Measurements from ENCODE around the gene ANXA11. TPM values are rescaled to one million over a fixed set of nuclear protein-coding genes. Genes with fewer than 3 reads are reported as not detected.
A peak's percentile ranks its signal among the peaks of the same experiment; 100 is the strongest.

ANXA11 gene
- total RNA-seq, 1 donor from 2014 or later = 390 TPM

- Histone ChIP-seq H3K9me3 (replicated peaks) (no peaks in the 10 kb centered on the region), H3K27me3 (ENCODE audit: low read depth) (no peaks in the 10 kb centered on the region), H3K4me1 (peaks cover 100% of the 10 kb centered on the region), H3K4me3 (no peak overlapping the region), H3K27ac (replicated peaks) (peak overlapping the region; percentile 11), H3K36me3 (peaks cover 54% of the 10 kb centered on the region)
- TF ChIP-seq, protein P1, sequence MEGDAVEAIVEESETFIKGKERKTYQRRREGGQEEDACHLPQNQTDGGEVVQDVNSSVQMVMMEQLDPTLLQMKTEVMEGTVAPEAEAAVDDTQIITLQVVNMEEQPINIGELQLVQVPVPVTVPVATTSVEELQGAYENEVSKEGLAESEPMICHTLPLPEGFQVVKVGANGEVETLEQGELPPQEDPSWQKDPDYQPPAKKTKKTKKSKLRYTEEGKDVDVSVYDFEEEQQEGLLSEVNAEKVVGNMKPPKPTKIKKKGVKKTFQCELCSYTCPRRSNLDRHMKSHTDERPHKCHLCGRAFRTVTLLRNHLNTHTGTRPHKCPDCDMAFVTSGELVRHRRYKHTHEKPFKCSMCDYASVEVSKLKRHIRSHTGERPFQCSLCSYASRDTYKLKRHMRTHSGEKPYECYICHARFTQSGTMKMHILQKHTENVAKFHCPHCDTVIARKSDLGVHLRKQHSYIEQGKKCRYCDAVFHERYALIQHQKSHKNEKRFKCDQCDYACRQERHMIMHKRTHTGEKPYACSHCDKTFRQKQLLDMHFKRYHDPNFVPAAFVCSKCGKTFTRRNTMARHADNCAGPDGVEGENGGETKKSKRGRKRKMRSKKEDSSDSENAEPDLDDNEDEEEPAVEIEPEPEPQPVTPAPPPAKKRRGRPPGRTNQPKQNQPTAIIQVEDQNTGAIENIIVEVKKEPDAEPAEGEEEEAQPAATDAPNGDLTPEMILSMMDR (IDR thresholded peaks at IDR 0.05; ENCODE audit: borderline replicate concordance) = no peak
- intact Hi-C loops (cut with micrococcal nuclease) = no loop called here
- no peak for DNase-seq
Observed at GRCh38 chr10:80171248-80171660, 34.1 kb downstream of the ANXA11 start.

DNA sequence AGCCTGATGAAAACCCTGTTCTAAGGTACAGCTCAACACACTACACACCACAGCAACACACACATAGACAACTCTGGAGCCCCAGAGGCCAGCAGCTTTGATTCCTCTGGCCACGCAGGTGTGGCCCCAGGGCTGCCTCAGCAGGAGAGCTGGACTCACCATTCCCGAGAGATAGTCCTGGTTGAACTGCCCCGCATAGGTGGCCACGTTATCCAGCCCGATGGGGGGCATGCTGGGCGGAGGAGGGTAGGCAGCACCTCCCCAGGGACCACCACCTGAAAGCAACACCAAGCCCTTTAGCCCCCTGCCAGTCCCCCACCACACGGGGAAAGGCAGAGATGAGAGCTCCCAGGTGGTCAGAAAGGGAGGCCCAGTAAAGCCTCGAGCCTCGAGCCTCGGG, 34.7 kb downstream of the ANXA11 start:
- peaks cover 100% of the 10 kb centered on the region for H3K4me1 ChIP-seq
- TF ChIP-seq, protein P1 (IDR thresholded peaks at IDR 0.05; ENCODE audit: borderline replicate concordance) = no peak
- H3K4me3 ChIP-seq = no peak overlapping the region
- no peak for DNase-seq
- intact Hi-C loops (cut with micrococcal nuclease) = no loop called here
- H3K27ac ChIP-seq (replicated peaks) = peak overlapping the region; percentile 11
- no peaks in the 10 kb centered on the region for H3K27me3 ChIP-seq (ENCODE audit: low read depth)
- H3K36me3 ChIP-seq = peaks cover 57% of the 10 kb centered on the region
- H3K9me3 ChIP-seq (replicated peaks) = no peaks in the 10 kb centered on the region

DNA sequence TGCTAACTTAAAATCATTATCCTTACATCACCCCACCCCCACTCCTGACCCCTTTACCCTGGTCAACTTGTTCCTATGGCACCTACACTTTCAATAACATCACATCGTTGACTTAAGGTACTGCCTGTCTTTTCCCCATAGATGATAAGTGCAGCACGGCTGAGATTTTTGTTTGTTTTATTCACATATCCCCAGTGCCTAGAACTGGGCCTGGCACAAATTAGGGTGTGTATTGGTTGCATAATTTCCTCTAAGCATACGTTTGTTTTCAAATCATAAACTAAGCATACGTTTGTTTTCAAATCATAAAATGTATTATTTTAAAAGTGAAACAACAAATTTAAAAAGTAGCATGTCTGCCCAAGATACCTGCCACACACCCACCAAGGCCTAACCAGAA, 35.3 kb downstream of the ANXA11 start:
- Histone ChIP-seq H3K27ac (replicated peaks) (peak overlapping the region; percentile 85), H3K4me1 (peaks cover 100% of the 10 kb centered on the region)

DNA sequence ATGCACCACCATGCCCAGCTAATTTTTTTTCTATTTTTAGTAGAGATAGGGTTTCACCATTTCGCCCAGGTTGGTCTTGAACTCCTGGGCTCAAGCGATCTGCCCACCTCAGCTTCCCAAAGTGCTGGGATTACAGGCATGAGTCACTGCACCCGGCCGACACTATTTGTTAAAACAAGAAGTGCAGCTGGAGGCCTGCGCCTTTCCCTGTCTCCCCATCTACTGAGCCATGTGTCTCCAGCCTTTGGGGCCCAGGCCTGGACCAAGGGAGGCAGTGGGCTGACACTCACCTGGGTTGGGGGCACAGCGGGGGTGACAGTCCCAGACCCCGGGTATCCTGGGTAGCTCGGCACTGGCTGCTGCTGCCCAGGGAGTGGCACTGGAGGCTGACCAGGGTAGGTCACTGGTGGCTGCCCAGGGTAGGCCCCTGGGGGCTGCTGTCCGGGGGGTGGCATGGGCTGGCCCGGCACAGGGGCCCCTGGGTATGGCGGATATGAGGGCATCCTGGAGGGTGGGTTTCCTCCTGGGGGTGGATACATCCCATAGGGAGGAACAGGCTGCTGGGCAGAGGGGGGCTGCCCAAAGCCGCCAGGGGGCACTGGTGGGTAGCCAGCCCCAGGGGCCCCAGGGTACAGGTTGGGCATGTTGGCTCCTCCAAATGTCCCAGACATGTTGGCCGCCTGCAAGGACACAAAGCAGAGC, 36.5 kb downstream of the ANXA11 start:
- intact Hi-C loops (cut with micrococcal nuclease) = no loop called here
- Histone ChIP-seq H3K36me3 (peaks cover 75% of the 10 kb centered on the region), H3K4me3 (no peak overlapping the region), H3K27ac (replicated peaks) (peak overlapping the region; percentile 85), H3K27me3 (ENCODE audit: low read depth) (no peaks in the 10 kb centered on the region), H3K9me3 (replicated peaks) (no peaks in the 10 kb centered on the region), H3K4me1 (peaks cover 100% of the 10 kb centered on the region)
- TF ChIP-seq, protein P1 (IDR thresholded peaks at IDR 0.05; ENCODE audit: borderline replicate concordance) = peak; percentile 34
- no peak for DNase-seq

More for the DNA sequence above, 35.3 kb downstream of the ANXA11 start:
- Histone ChIP-seq H3K4me3 (no peak overlapping the region), H3K9me3 (replicated peaks) (no peaks in the 10 kb centered on the region), H3K36me3 (peaks cover 63% of the 10 kb centered on the region), H3K27me3 (ENCODE audit: low read depth) (no peaks in the 10 kb centered on the region)
- TF ChIP-seq, protein P1 (IDR thresholded peaks at IDR 0.05; ENCODE audit: borderline replicate concordance) = no peak
- DNase-seq = no peak
- intact Hi-C loops (cut with micrococcal nuclease) = no loop called here

DNA sequence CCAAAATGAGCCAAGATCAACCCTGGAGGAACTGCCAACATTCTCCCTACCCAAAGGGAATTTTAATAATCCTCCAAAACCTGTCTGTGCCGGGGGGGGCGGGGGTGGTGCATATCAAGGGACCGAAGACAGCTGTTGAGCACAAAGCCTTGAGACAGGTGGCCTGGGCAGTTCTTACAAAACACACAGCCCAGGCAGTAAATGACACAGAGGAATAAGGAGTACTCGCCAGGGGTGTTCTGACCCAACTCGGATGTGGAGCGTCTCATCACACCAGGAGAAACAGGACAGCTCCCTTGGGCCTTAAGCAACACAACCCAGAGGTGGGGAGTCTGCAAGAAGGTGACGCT, 37.2 kb downstream of the ANXA11 start:
- no peak for DNase-seq
- intact Hi-C loops (cut with micrococcal nuclease) = no loop called here
- peaks cover 100% of the 10 kb centered on the region for H3K4me1 ChIP-seq

More for the DNA sequence above, 37.2 kb downstream of the ANXA11 start:
- Histone ChIP-seq H3K36me3 (peaks cover 82% of the 10 kb centered on the region), H3K27me3 (ENCODE audit: low read depth) (no peaks in the 10 kb centered on the region), H3K4me3 (no peak overlapping the region), H3K9me3 (replicated peaks) (no peaks in the 10 kb centered on the region), H3K27ac (replicated peaks) (peak overlapping the region; percentile 85)
- TF ChIP-seq, protein P1 (IDR thresholded peaks at IDR 0.05; ENCODE audit: borderline replicate concordance) = no peak

Measured in left ventricle myocardium inferior (tissue), 1 donor.